ENCODE data around the gene SEPTIN10.
"Not testable (repeated sequence)": the region's sequence is repeated elsewhere in the genome, so short reads cannot be mapped to it uniquely, and the experiment has no call there.

SEPTIN10 gene

GRCh38 chr2:109597283-109597682 is 16.5 kb downstream of the SEPTIN10 start:
- no peak for DNase-seq

GRCh38 chr2:109595644-109596043 is 18.1 kb downstream of the SEPTIN10 start:
- DNase-seq = no peak

- DNase-seq = no peak
Observed at GRCh38 chr2:109594246-109594885, 19.4 kb downstream of the SEPTIN10 start.

- no peak for DNase-seq
Observed at GRCh38 chr2:109592905-109593304, 20.9 kb downstream of the SEPTIN10 start.

- no peak for DNase-seq
Observed at GRCh38 chr2:109591206-109591605, 22.6 kb downstream of the SEPTIN10 start.

GRCh38 chr2:109586687-109587086 is 27.1 kb downstream of the SEPTIN10 start:
- no peak for DNase-seq

GRCh38 chr2:109582928-109583895 is 30.6 kb downstream of the SEPTIN10 start:
- DNase-seq = no peak

GRCh38 chr2:109577630-109578029 is 36.1 kb downstream of the SEPTIN10 start:
- DNase-seq = not testable (repeated sequence)

GRCh38 chr2:109575373-109575772 is 38.4 kb downstream of the SEPTIN10 start:
- no peak for DNase-seq

GRCh38 chr2:109563980-109564550 is 49.7 kb downstream of the SEPTIN10 start:
- no peak for DNase-seq

GRCh38 chr2:109563288-109563687 is 50.5 kb downstream of the SEPTIN10 start:
- no peak for DNase-seq

GRCh38 chr2:109562421-109562820 is 51.3 kb downstream of the SEPTIN10 start:
- DNase-seq = no peak

- DNase-seq = no peak
Observed at GRCh38 chr2:109560265-109560664, 53.5 kb downstream of the SEPTIN10 start.

- peak; percentile 12 for DNase-seq
Observed at GRCh38 chr2:109558076-109558882, 55.5 kb downstream of the SEPTIN10 start.

- DNase-seq = no peak
Observed at GRCh38 chr2:109557309-109557708, 56.5 kb downstream of the SEPTIN10 start.

- DNase-seq = no peak
Observed at GRCh38 chr2:109555346-109555900, 58.3 kb downstream of the SEPTIN10 start.

- no peak for DNase-seq
Observed at GRCh38 chr2:109554758-109555157, 59.0 kb downstream of the SEPTIN10 start.

GRCh38 chr2:109549016-109549590 is 64.7 kb downstream of the SEPTIN10 start:
- no peak for DNase-seq

GRCh38 chr2:109547280-109547679 is 66.5 kb downstream of the SEPTIN10 start:
- DNase-seq = no peak

GRCh38 chr2:109545828-109546713 is 67.7 kb downstream of the SEPTIN10 start:
- peak; percentile 58 for DNase-seq

GRCh38 chr2:109542384-109542783 is 71.4 kb downstream of the SEPTIN10 start:
- DNase-seq = no peak
